GM21737 (cell line): ENCODE results near the gene MYO1B.

Experiments
- ATAC-seq: cut with Tn5 transposase; IDR thresholded peaks from one replicate; pipeline ENCODE4 v1.9.1; 2021; ENCODE audit warnings: mild to moderate bottlenecking, moderate library complexity; ENCODE audit not compliant: unreplicated experiment

MYO1B gene

GRCh38 chr2:191319186-191319585 lies 74.0 kb downstream of the MYO1B start:
- no peak for ATAC-seq

GRCh38 chr2:191320881-191321280 lies 75.7 kb downstream of the MYO1B start:
- no peak for ATAC-seq

- ATAC-seq, result peak; percentile 65
Observed at GRCh38 chr2:191321861-191322662, 76.9 kb downstream of the MYO1B start.

DNA sequence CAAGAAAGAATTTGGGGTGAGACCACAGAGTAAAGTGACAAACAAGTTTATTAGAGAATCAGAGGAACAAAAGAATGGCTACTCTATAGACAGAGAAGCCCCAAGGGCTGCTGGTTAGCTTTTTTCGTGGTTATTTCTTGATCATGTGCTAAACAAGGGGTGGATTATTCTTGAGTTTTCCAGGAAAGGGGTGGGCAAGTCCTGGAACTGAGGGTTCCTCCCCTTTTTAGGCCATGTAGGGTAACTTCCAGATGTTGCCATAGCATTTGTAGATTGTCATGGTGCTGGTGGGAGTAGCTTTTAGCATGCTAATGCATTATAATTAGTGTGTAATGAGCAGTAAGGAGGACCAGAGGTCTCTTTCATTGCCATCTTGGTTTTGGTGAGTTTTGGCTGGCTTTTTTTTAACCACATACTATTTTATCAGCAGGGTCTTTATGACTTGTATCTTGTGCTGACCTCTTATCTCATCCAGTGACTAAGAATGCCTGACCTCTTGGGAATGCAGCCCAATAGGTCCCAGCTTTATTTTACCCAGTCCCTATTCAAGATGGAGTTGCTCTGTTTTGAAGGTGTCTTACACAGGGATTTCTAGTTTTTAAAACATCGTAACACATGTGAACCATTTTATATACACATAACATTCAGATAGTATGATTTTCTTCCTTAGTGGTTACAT lies 77.8 kb downstream of the MYO1B start:
- ATAC-seq, result no peak

- no peak for ATAC-seq
Observed at GRCh38 chr2:191325651-191326365, 80.6 kb downstream of the MYO1B start.

DNA sequence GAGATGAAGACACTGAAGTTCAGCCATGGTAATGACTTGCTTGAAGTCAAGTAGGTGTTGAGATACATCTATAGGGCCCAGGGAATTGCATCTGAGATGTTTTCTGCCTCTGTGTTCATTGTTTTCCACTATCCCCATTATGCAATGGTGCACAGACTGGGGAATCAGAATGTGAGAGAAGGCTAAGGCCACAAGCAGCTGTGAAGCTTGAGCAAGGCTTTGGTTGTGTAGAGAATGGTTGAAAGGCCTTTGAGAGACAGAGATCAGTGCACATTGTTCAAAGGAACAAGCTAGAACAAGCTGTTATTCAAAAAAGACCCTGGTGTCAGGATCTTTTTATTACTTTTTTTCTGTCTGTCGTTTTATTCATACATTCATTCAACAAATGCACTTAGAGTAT lies 82.3 kb downstream of the MYO1B start:
- ATAC-seq, result no peak

- no peak for ATAC-seq
Observed at GRCh38 chr2:191328150-191328809, 83.1 kb downstream of the MYO1B start.

GRCh38 chr2:191329841-191330240 lies 84.6 kb downstream of the MYO1B start:
- ATAC-seq, result no peak

GRCh38 chr2:191333911-191334357 lies 88.7 kb downstream of the MYO1B start:
- no peak for ATAC-seq

DNA sequence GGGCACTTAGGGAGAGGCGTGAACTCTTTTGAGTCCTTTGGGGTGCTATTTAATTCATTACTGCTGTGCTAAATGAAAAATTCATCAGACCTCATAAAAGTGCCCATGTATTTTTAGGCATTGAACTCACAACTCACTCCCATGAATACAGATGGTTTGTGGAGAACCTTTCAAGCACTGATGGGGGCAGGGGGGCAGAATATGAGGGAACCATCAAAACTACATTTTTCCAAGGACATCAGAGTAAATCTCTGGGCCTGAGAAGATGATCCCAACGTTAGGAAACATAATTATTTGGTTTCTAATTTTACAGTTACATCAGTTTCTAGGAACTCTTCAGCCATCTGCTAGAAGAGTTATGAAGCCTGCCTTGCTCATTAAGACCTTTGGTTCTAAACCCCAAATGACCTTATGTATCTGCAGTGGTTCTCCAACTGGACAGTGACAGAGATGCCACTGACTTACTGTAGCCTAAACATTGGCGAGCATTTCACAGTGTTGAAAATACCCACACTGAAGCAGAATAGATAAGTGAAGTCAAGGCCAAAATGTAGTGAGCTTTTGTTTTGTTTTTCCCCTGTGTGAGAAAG lies 90.8 kb downstream of the MYO1B start:
- no peak for ATAC-seq

DNA sequence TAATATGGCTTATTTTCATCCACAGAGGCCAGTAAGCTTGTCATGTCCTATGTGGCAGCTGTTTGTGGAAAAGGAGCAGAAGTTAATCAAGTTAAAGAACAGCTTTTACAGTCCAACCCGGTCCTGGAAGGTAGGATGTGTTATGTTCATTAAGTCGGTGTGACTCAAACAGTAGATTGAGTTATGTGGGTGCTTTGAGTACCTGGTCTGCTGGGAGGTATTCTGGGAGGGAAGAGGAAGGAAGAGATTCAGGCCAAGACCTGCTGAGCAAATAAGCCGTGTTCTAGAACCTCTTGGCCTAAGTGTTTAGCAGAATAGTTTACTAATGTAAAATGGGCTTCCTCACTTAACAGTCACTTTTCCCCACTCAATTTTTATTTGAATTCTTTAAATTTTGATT lies 96.2 kb downstream of the MYO1B start:
- ATAC-seq, result no peak

DNA sequence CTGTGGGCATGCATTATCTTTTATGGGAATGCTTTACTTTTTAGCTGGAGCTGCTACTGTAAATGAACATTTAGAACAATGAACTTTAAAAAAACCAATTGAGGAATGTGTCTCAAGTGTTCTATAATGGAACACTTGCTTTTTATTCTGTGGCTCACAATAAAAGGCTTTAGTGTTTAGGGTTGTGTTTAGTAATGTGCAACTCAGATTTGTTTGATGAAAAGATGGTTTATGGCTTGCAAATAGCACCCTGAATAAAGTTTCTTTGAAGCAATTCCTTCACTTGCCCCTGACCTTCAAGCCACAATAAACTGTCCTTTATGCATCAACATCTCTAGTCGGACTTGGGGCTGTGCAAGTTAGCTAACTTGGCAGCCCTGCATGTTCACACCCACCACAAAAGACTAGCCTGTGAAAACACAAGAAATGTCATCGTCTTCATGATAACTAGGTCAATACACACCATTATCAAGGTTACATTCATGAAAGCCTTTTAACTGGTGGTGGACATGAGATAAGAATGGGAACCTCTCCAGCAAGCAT lies 98.7 kb downstream of the MYO1B start:
- ATAC-seq, result no peak

DNA sequence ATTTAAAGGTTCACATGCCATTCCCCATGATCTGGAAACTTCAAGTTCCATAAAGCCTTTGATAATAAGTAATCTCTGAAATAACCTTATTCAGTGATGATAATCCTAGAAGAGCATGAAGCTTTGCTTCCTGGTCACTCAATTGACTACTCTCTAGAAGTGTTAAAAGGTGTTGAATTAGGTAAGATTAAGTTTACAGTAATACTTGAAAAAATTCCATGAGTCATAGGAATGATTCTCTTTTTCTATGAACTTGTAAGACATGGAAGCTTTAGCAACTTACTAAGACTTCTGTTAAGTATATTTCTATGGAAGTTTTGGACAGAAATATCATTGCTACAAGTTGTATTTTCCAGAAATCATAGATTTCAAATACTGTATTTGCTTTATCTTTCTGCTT lies 100.6 kb downstream of the MYO1B start:
- no peak for ATAC-seq

- ATAC-seq, result no peak
Observed at GRCh38 chr2:191347154-191347553, 102.0 kb downstream of the MYO1B start.

DNA sequence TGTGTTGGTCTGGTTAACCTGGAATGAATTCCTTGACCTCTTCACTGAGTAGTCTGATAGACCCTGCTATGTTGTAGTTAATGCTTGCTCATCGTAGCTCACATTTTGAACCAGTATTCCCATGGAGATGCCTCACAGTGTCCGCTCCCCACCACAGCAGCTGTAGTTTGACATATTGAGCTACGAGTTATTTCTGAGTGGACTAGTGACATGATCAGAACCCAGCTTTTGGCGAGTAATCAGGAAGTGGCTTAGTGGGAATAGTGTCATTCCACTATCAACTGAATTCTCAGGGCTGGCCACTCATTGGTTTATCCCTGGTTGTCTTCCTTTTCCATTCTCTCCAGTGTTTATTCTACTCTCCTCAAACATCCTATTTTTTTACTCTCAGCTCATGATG lies 102.7 kb downstream of the MYO1B start:
- ATAC-seq, result no peak

- no peak for ATAC-seq
Observed at GRCh38 chr2:191349990-191350389, 104.8 kb downstream of the MYO1B start.

DNA sequence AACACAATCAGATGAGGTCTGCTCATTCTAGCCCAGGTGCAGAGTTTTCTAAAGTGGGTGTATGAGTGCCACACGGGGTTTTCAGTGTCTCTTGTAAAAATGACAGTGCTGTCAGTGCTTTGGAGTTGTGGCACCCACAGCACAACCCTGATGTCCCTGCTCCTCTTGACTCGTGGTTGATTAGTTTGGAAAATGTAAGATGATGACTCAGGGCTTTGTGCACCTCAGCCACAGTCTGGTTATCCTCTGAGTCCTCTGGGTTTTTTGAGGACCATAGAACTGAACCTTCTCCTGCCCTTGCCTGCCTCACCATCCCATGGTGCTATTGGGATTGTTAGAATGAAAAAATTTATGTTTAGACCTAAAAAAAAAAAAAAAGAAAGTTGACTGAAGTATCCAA lies 105.6 kb downstream of the MYO1B start:
- ATAC-seq, result no peak

- ATAC-seq, result no peak
Observed at GRCh38 chr2:191351298-191351697, 106.1 kb downstream of the MYO1B start.

DNA sequence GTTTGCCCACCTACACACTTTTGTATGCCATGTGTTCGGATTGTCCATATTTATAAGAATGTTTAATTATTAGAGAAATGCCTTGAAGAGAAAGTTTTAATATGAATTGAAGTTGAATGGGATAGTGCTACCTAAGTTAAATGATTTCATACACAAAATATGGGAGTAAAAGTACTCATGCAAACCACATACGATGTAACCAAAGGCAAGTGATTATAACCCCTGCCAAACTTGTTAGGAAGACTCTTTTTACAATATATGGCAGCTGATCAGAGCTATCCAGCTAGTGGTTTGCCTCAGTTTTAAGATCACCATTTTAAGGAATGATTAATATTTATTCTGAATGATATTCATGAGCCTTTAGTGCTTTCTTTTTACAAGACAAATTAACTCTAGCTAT lies 106.7 kb downstream of the MYO1B start:
- ATAC-seq, result no peak

GRCh38 chr2:191352536-191352935 lies 107.3 kb downstream of the MYO1B start:
- no peak for ATAC-seq
